CD14-positive monocyte (primary cell): Measurements from ENCODE around the gene MEGF6. TPM values are rescaled to one million over a fixed set of nuclear protein-coding genes. Genes with fewer than 3 reads are reported as not detected.

Source experiments
- DNase-seq, 3 donors: peaks; one replicate each; pipeline ENCODE4 v3.0.0-alpha.2; 2011 to 2022
- H2AFZ ChIP-seq: 2 replicates; pipeline ENCODE4 v1.6.0; 2012; ENCODE audit warnings: mild to moderate bottlenecking, low read depth, low read length, inconsistent platforms; ENCODE audit not compliant: insufficient read depth, poor library complexity, severe bottlenecking
- H3K27ac ChIP-seq, 2 donors: 1 replicate in 1 of 2; 2 replicates in 1 of 2; pipeline ENCODE4 v1.5.1; 2012 to 2013; ENCODE audit warnings: low read length in 2 of 2, control low read depth in 1 of 2, inconsistent platforms in 1 of 2, low read depth in 1 of 2, mild to moderate bottlenecking in 1 of 2
- H3K27me3 ChIP-seq, 2 donors: one replicate each; pipeline versions ENCODE4 v1.6.0 to v1.6.1; 2011 to 2013; ENCODE audit warnings: low read length in 2 of 2; ENCODE audit not compliant: control insufficient read depth in 2 of 2, insufficient read depth in 2 of 2
- H3K36me3 ChIP-seq, 2 donors: replicated peaks in 1 of 2; 1 replicate in 1 of 2; 2 replicates in 1 of 2; pipeline versions ENCODE4 v1.5.1 to v1.6.1; 2012 to 2013; ENCODE audit warnings: low read length in 2 of 2, control low read depth in 1 of 2, inconsistent platforms in 1 of 2, mild to moderate bottlenecking in 1 of 2; ENCODE audit not compliant: insufficient read depth in 2 of 2, control insufficient read depth in 1 of 2
- H3K4me1 ChIP-seq, 2 donors: 1 replicate in 1 of 2; 2 replicates in 1 of 2; pipeline versions ENCODE4 v1.5.1 to v1.6.1; 2012 to 2013; ENCODE audit warnings: low read length in 2 of 2, control low read depth in 1 of 2, inconsistent platforms in 1 of 2, mild to moderate bottlenecking in 1 of 2, moderate library complexity in 1 of 2; ENCODE audit not compliant: insufficient read depth in 2 of 2, control insufficient read depth in 1 of 2
- H3K4me2 ChIP-seq: replicated peaks from 2 replicates; pipeline ENCODE3; 2012; ENCODE audit warnings: low read length, moderate library complexity, mild to moderate bottlenecking; ENCODE audit not compliant: poor library complexity, severe bottlenecking; ENCODE audit errors: extremely low read depth
- H3K4me3 ChIP-seq, 3 experiments: fragments of 200-600 bp in 1 of 3; sonication (generic) in 1 of 3; replicated peaks in 1 of 3; 1 replicate in 2 of 3; 2 replicates in 1 of 3; pipeline ENCODE4 v1.5.1; 2011 to 2013; ENCODE audit warnings: low read length in 3 of 3, mild to moderate bottlenecking in 3 of 3, control low read depth in 2 of 3, low read depth in 2 of 3, inconsistent platforms in 1 of 3, moderate library complexity in 1 of 3
- H3K79me2 ChIP-seq: 2 replicates; pipeline ENCODE4 v1.6.0; 2012; ENCODE audit warnings: mild to moderate bottlenecking, control low read depth, inconsistent platforms, low read length, moderate library complexity; ENCODE audit not compliant: insufficient read depth
- H3K9ac ChIP-seq: 2 replicates; pipeline ENCODE4 v1.6.0; 2017; ENCODE audit warnings: low read length, mild to moderate bottlenecking; ENCODE audit not compliant: insufficient read depth, poor library complexity, severe bottlenecking
- H3K9me3 ChIP-seq, 2 donors: replicated peaks in 1 of 2; 1 replicate in 1 of 2; 2 replicates in 1 of 2; pipeline versions ENCODE4 v1.5.1 to v1.6.1; 2012 to 2013; ENCODE audit warnings: low read length in 2 of 2, control low read depth in 1 of 2; ENCODE audit not compliant: control insufficient read depth in 1 of 2, insufficient read depth in 1 of 2
- H4K20me1 ChIP-seq: 2 replicates; pipeline ENCODE4 v1.6.0; 2012; ENCODE audit warnings: mild to moderate bottlenecking, low read length, control low read depth, moderate library complexity; ENCODE audit not compliant: insufficient read depth
- H3K27ac Mint-ChIP-seq, 7 donors: one replicate each; pipeline ENCODE4 v1.8.0; 2020; ENCODE audit warnings: mild to moderate bottlenecking in 7 of 7, mixed read lengths in 7 of 7, moderate library complexity in 6 of 7, inconsistent platforms in 2 of 7
- H3K27me3 Mint-ChIP-seq, 3 donors: one replicate each; pipeline ENCODE4 v1.8.0; 2021 to 2022; ENCODE audit warnings: low read depth in 3 of 3, mild to moderate bottlenecking in 3 of 3, mixed read lengths in 3 of 3, moderate library complexity in 3 of 3, inconsistent platforms in 1 of 3
- H3K36me3 Mint-ChIP-seq, 2 donors: one replicate each; pipeline ENCODE4 v1.8.0; 2020; ENCODE audit warnings: mixed read lengths in 2 of 2, inconsistent platforms in 1 of 2, mild to moderate bottlenecking in 1 of 2
- H3K4me1 Mint-ChIP-seq: one replicate; pipeline ENCODE4 v1.8.0; 2020; ENCODE audit warnings: mild to moderate bottlenecking, mixed read lengths
- H3K4me3 Mint-ChIP-seq, 2 donors: one replicate each; pipeline ENCODE4 v1.8.0; 2020; ENCODE audit warnings: mild to moderate bottlenecking in 2 of 2, mixed read lengths in 2 of 2, moderate library complexity in 1 of 2
- H3K9me3 Mint-ChIP-seq, 7 donors: one replicate each; pipeline ENCODE4 v1.8.0; 2020 to 2022; ENCODE audit warnings: mixed read lengths in 7 of 7, mild to moderate bottlenecking in 6 of 7, moderate library complexity in 6 of 7, inconsistent platforms in 2 of 7
- WGBS: methylation state at CpG from one replicate; pipeline ENCODE4 v1.1.5; 2013; ENCODE audit warnings: missing lambda C conversion rate; ENCODE audit not compliant: insufficient coverage; 5-methylcytosine and 5-hydroxymethylcytosine counted together
- intact Hi-C, 2 donors: fragments of 100-400 bp; cut with micrococcal nuclease; formaldehyde crosslinking; loops; one replicate each; pipeline versions ENCODE4 v1.15.0 to v1.15.1; 2023
- polyA plus RNA-seq, 3 donors: library from polyadenylated mRNA; depleted of rRNA in 1 of 3; unstranded in 2 of 3; stranded (reverse) in 1 of 3; fragments of 300-500 nt in 2 of 3; fragments of >200 nt in 1 of 3; fragmentation: Illumina TruSeq in 2 of 3; gene quantifications; 1 replicate in 2 of 3; 2 replicates in 1 of 3; pipeline ENCODE4 v1.2.3, GENCODE V29; 2012 to 2021
- TF ChIP-seq, protein P1 (sequence below): fragments of 200-600 bp; IDR thresholded peaks from one replicate; pipeline ENCODE4 v1.8.0; 2022; ENCODE audit warnings: antibody characterized with exemption, mild to moderate bottlenecking

The MEGF6 gene
- polyA plus RNA-seq, 3 donors: 0.39 to 3.8 (median 1.2) TPM

DNA sequence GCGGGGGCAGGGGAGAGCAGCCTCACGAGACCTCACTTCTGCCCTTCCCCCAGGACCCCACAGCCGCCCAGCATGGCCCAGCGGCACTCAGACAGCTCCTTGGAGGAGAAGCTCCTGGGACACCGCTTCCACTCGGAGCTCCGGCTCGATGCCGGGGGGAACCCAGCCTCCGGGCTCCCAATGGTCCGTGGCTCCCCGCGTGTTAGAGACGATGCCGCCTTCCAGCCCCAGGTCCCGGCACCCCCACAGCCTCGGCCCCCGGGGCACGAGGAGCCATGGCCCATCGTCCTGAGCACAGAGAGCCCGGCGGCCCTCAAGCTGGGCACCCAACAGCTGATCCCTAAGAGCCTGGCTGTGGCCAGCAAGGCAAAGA is 148.3 kb downstream of the MEGF6 start:
- Histone ChIP-seq H3K4me3 (no peak overlapping the region), H3K79me2 (no peaks in the 10 kb centered on the region), H3K4me2 (no peak overlapping the region), H3K27ac (no peak overlapping the region), H4K20me1 (no peaks in the 10 kb centered on the region), H3K9ac (no peak overlapping the region), H3K27me3 (no peaks in the 10 kb centered on the region), H3K4me1 (no peaks in the 10 kb centered on the region), H3K36me3 (no peaks in the 10 kb centered on the region), H2AFZ (no peak overlapping the region), H3K9me3 (no peaks in the 10 kb centered on the region)
- peaks cover 3 to 12% (median 6%) of the 10 kb centered on the region in 3 donors for H3K27me3 Mint-ChIP-seq
- no peak for DNase-seq
- no peaks in the 10 kb centered on the region for H3K36me3 Mint-ChIP-seq
- TF ChIP-seq, protein P1, sequence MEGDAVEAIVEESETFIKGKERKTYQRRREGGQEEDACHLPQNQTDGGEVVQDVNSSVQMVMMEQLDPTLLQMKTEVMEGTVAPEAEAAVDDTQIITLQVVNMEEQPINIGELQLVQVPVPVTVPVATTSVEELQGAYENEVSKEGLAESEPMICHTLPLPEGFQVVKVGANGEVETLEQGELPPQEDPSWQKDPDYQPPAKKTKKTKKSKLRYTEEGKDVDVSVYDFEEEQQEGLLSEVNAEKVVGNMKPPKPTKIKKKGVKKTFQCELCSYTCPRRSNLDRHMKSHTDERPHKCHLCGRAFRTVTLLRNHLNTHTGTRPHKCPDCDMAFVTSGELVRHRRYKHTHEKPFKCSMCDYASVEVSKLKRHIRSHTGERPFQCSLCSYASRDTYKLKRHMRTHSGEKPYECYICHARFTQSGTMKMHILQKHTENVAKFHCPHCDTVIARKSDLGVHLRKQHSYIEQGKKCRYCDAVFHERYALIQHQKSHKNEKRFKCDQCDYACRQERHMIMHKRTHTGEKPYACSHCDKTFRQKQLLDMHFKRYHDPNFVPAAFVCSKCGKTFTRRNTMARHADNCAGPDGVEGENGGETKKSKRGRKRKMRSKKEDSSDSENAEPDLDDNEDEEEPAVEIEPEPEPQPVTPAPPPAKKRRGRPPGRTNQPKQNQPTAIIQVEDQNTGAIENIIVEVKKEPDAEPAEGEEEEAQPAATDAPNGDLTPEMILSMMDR: no peak
- 94% methylated on average over 20 of the region's 22 CpGs for whole genome bisulfite sequencing
- intact Hi-C loops: no loop called here
- H3K27ac Mint-ChIP-seq: no peak overlapping the region
- no peaks in the 10 kb centered on the region for H3K4me1 Mint-ChIP-seq
- no peaks in the 10 kb centered on the region for H3K9me3 Mint-ChIP-seq
- no peak overlapping the region for H3K4me3 Mint-ChIP-seq

DNA sequence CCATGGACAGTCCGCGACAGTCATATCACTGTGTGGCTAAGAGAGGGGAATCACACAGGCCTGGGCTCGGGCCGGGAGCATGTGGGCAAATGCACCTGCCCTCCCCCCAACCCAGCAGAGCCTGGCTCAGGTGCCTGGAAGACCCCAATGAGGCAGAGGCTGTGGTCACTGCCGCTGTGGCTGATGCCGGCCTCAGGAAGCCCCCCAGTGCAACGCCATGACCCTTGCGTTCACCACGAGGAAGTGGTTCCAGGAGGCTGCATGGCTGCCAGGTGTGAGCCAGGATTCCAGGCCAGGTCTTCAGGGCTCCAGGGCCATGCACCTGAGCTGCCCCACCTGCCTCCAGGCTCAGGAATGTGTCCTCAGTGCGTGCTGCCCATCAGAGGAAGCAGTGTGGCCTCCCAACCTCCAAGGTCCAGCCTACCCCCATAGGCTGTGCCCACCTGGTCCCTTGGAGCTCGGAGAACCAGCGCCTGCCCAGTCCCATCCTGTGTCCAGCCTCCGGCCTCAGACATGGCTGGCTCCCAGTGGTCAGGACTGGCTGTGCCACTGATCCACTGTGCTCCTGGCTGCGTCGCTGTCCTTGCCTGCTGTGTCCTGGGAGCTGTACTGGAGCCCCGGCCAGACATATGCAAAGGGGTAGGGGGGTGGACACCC is 148.8 kb downstream of the MEGF6 start:
- intact Hi-C loops: no loop called here
- Mint-ChIP-seq H3K27ac (no peak overlapping the region), H3K4me3 (no peak overlapping the region), H3K27me3 (peaks cover 3 to 12% (median 8%) of the 10 kb centered on the region in 3 donors), H3K9me3 (no peaks in the 10 kb centered on the region), H3K36me3 (no peaks in the 10 kb centered on the region), H3K4me1 (no peaks in the 10 kb centered on the region)
- no peak overlapping the region for H3K27ac ChIP-seq
- no peak overlapping the region for H3K9ac ChIP-seq
- H3K9me3 ChIP-seq: no peaks in the 10 kb centered on the region
- no peaks in the 10 kb centered on the region for H3K27me3 ChIP-seq
- no peak overlapping the region for H2AFZ ChIP-seq
- no peaks in the 10 kb centered on the region for H3K36me3 ChIP-seq
- TF ChIP-seq, protein P1: no peak
- no peak overlapping the region for H3K4me2 ChIP-seq
- WGBS: 76% methylated on average over 10 of the region's 16 CpGs
- H4K20me1 ChIP-seq: no peaks in the 10 kb centered on the region
- DNase-seq: no peak
- H3K4me1 ChIP-seq: no peaks in the 10 kb centered on the region
- H3K79me2 ChIP-seq: no peaks in the 10 kb centered on the region
- no peak overlapping the region for H3K4me3 ChIP-seq
